GM18873 (cell line): ENCODE data around the gene MZT2B.
"Not testable (repeated sequence)": the region's sequence is repeated elsewhere in the genome, so short reads cannot be mapped to it uniquely, and the experiment has no call there.

Source experiments
- ATAC-seq: cut with Tn5 transposase; IDR thresholded peaks from one replicate; pipeline ENCODE4 v1.9.1; 2021; ENCODE audit warnings: mild to moderate bottlenecking, moderate library complexity, moderate number of reproducible peaks; ENCODE audit not compliant: unreplicated experiment, low FRiP score

MZT2B gene

GRCh38 chr2:130169163-130169562, 12.9 kb upstream of the MZT2B start:
- ATAC-seq, result not testable (repeated sequence)

DNA sequence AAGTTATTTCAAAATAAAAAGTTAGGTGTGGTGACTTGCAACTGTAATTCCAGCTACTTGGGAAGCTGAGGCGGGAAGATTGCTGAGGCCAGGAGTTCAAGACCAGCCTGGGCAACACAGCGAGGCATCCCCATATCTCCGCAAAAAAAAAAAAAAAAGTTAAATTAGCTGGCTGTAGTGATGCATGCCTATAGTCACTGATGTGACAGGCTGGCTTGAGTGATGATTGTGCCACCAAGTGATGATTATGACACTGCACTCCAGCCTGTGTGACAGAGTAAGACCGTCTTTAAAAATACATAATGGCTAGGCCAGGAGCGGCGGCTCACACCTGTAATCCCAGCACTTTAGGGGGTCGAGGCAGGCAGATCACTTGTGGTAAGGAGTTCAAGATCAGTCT, 12.2 kb upstream of the MZT2B start:
- no peak for ATAC-seq

- ATAC-seq, result peak; percentile 42
Observed at GRCh38 chr2:130174866-130175265, 7.2 kb upstream of the MZT2B start.

- ATAC-seq, result not testable (repeated sequence)
Observed at GRCh38 chr2:130180404-130181324, 1.4 kb upstream of the MZT2B start.

DNA sequence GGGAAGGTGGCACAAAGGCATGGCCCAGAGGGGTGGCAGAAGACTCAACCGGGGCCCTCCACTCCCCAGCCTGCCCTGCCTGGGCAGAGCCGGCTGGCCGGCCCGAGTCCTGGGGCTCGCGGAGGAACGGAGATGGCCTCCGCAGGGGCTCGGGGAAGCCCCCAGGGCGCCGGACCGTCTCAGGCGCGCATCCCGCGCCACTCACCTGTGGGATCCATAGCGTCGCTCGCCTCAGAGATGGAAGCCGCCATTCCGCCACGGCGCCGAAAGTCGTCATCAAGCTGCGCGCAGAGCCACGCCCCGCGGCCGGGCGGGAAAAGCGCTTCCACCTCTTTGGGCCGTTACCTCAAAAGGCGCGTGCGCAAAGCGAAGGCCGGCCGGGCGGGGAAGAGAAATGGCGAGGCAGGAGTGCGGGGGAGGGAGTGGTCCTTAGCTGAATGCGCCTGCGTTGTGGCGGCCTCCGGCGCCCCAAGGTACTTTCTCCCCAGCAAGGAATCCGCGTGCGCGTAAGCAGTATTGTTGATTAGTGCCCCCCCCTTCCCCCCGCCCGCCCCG, 660 bp upstream of the MZT2B start, which contains the start of gene SMPD4:
SMPD4 (minus strand) TSS at position 278 of the 555 bp plus-strand sequence. CDS start 5,010 bp downstream, outside the sequence.
- ATAC-seq, result peak; percentile 60

DNA sequence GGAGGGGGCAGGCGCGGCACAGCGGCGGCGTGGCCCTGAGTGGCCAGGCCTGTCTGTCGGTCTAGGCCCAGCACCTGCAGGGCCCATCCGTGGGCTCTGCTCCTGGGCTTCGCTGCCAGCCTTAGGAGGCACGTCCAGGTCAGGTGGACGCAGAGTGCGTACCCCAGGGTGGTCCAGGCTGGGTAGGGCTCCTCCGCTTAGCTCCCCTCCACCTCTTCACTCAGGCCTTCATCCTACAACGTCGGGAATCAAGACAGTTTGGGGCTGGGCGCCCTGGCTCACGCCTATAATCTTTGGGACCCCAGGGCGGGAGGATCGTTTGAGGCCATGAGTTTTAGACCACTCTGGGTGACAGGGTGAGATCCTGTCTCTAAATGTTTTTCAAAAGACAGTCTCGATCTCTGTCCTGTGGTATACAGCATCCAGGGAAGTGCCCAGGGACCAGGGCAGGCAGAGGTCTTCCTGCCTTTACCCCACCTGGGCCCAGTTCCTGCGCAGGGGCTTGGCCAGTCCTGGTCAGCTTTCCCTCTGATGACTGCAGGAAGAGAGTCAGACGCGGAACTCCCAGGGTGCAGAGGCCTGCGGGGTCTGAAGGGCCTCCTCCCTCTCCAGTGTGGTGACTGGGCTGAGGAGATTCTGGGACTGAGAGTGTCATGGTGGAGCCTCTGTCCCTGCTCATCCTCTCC, 907 bp downstream of the MZT2B start:
- not testable (repeated sequence) for ATAC-seq

GRCh38 chr2:130183512-130184373, 1.7 kb downstream of the MZT2B start:
- no peak for ATAC-seq

DNA sequence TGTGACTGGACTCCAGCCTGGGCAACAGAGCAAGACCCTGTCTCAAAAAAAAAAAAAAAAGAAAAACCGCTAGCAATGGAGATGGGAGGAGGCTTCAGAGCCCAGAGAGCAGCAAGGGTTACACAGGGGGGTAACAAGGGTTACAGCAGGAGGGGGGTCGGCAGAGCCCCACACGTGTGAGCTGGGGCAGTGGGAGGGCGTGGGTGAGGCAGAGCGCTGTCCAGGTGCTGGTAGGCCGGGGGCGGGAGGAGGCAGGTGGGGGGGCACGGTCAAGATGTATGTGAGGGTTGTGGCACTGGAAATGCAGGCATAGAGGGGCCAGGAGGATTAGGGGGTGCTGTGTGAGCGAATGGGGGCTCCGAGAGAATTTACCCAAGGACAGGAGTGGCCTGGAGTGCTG, 3.4 kb downstream of the MZT2B start:
- no peak for ATAC-seq

GRCh38 chr2:130185896-130186295, 3.8 kb downstream of the MZT2B start:
- ATAC-seq, result no peak

DNA sequence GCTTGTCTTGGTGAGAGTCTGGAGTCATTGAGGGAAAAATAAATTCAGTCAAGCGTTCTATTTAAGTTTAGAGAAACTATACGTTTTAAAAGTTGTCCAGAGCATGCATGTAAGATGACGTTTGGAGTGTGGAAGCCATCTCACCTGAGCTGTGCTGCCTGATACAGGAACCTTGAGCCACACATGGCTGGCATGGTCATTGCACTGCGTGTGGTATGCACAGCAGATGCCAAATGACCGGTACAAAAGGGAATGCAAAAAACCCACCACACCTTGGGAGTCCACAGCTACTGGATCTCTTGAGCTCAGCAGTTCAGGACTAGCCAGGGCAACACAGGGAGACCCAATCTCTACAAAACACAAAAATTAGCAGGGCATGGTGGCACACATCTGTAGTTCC, 4.3 kb downstream of the MZT2B start:
- no peak for ATAC-seq

GRCh38 chr2:130187268-130187667, 5.2 kb downstream of the MZT2B start:
- no peak for ATAC-seq

- ATAC-seq, result not testable (repeated sequence)
Observed at GRCh38 chr2:130187859-130188792, 6.1 kb downstream of the MZT2B start.

DNA sequence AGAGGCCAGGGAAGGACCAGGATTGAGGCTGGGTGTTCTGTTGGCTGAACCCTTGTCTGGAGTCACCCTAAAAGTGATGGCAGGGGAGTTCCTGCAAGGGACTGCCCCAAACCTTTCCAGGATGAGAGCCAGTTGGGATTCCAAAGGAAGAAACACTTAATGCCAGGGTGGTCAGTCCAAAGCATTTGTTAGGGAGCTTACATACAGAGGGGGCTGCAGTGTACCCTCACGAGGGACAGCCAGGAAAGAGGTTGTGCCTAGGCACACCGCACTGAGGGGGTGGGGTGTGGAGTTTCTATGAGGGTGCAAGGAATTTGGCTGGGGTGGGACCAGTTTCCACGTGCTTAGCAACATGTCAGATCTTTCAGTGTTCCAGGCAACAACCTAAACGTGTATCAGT, 6.9 kb downstream of the MZT2B start:
- ATAC-seq, result not testable (repeated sequence)

DNA sequence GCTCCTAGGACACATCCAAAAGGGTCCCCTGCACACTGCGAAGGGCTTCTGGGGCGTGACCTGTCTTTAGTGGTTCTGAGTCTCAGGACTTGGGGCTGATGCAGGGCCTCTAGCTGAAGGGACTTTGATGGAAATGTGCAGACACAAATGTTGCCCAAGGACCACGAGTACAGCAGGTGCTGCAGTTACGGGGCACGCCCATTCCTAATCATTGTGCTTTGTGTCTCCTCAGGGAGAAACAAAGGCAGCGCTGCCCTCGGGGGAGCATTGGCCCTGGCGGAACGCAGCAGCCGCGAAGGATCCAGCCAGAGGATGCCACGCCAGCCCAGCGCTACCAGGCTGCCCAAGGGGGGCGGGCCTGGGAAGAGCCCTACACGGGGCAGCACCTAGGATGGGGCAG, 8.2 kb downstream of the MZT2B start:
- no peak for ATAC-seq

DNA sequence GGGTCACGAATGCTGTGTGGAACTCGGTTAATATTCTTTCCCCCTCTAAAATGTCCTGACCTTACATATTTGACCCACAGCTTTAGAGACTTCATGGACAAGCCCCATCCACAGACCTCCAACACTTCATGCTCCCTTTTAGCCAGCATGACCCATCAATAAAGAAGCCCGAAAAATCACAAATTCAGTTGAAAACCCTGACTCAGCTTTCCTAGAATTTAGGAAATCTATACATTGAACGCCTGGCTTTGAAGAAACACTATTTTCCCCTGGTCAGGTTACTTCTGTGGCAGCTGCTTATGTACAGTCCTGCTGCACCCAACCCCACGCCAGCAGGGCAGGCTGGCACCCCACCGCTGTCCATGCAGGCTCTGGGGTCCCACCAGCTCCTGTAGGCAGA, 9.3 kb downstream of the MZT2B start:
- ATAC-seq, result not testable (repeated sequence)

DNA sequence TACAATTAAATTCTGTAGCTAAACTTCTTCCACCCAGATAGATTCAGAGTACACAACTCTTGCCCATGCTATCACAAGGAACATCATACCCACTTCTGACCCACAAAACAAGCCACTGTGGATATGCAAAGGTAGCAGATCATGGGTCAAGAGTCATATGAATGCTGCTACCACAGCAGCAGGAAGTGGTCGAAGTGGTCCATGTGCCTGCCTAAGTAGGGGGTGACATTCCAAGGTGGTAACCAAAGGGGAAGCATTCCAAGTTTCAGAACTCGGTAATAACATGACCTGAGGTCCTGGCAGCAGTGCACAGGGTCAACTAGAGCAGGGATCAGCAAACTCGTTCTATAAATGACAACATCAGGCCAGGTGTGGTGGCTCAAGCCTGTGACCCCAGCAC, 10.4 kb downstream of the MZT2B start:
- ATAC-seq, result not testable (repeated sequence)

DNA sequence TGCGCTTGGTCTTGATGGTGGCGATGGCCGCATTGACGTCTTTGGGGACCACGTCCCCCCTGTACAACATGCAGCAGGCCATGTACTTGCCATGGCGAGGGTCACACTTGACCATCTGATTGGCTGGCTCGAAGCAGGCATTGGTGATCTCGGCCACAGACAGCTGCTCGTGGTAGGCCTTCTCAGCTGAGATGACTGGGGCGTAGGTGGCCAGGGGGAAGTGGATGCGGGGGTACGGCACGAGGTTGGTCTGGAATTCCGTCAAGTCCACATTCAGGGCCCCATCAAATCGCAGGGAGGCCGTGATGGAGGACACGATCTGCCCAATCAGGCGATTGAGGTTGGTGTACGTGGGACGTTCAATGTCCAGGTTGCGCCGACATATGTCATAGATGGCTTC, 11.8 kb downstream of the MZT2B start:
- ATAC-seq, result not testable (repeated sequence)

- not testable (repeated sequence) for ATAC-seq
Observed at GRCh38 chr2:130195089-130195635, 13.1 kb downstream of the MZT2B start.

DNA sequence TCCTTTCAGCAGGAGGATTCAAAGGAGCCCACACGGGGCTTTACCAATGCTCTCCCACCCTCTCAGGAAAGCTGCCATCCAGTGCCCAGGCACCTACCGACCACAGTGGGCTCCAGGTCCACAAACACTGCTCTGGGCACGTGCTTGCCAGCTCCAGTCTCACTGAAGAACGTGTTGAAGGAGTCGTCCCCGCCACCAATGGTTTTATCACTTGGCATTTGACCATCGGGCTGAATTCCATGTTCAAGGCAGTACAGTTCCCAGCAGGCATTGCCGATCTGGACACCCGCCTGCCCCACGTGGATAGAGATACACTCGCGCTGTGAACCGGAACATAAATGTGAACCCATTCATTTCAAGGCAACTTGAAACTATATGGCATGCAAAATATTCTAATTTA, 14.0 kb downstream of the MZT2B start:
- not testable (repeated sequence) for ATAC-seq
